ENCODE data around the gene CORO2B.

Gene CORO2B

GRCh38 chr15:68574629-68575028, 4.2 kb upstream of the CORO2B start:
- no peak for DNase-seq

GRCh38 chr15:68576235-68576892, 2.4 kb upstream of the CORO2B start:
- no peak for DNase-seq

GRCh38 chr15:68578175-68578979, 416 bp upstream of the CORO2B start:
- DNase-seq = peak; percentile 17

GRCh38 chr15:68580026-68580882, 1.5 kb downstream of the CORO2B start:
- no peak for DNase-seq

GRCh38 chr15:68580883-68581155, 2.0 kb downstream of the CORO2B start:
- DNase-seq = no peak

- no peak for DNase-seq
Observed at GRCh38 chr15:68581725-68582124, 2.9 kb downstream of the CORO2B start.

GRCh38 chr15:68582236-68582635, 3.4 kb downstream of the CORO2B start:
- DNase-seq = no peak

GRCh38 chr15:68582864-68583263, 4.1 kb downstream of the CORO2B start:
- no peak for DNase-seq

- DNase-seq = no peak
Observed at GRCh38 chr15:68583321-68583720, 4.5 kb downstream of the CORO2B start.

- no peak for DNase-seq
Observed at GRCh38 chr15:68583936-68584755, 5.4 kb downstream of the CORO2B start.

- DNase-seq = no peak
Observed at GRCh38 chr15:68584756-68585573, 6.2 kb downstream of the CORO2B start.

GRCh38 chr15:68585574-68586273, 6.9 kb downstream of the CORO2B start:
- DNase-seq = no peak

GRCh38 chr15:68586274-68586961, 7.6 kb downstream of the CORO2B start:
- no peak for DNase-seq

- DNase-seq = no peak
Observed at GRCh38 chr15:68587769-68588385, 9.1 kb downstream of the CORO2B start.

GRCh38 chr15:68589053-68589452, 10.3 kb downstream of the CORO2B start:
- no peak for DNase-seq

- no peak for DNase-seq
Observed at GRCh38 chr15:68589783-68590710, 11.3 kb downstream of the CORO2B start.

- no peak for DNase-seq
Observed at GRCh38 chr15:68590721-68591389, 12.1 kb downstream of the CORO2B start.

- DNase-seq = no peak
Observed at GRCh38 chr15:68592054-68592453, 13.3 kb downstream of the CORO2B start.
